ENCODE data around the gene PPIL6. TPM values are rescaled to one million over a fixed set of nuclear protein-coding genes. Genes with fewer than 3 reads are reported as not detected.

The PPIL6 gene
- total RNA-seq, 1 donor from 2014 or later: 4.7 TPM

- DNase-seq (ENCODE audit: low read depth): no peak
- H3K36me3 ChIP-seq (ENCODE audit: control insufficient read depth, insufficient read depth, low read length): peaks cover 5% of the 10 kb centered on the region
- H3K27me3 ChIP-seq (ENCODE audit: control insufficient read depth, insufficient read depth, low read length): no peaks in the 10 kb centered on the region
- H3K4me3 ChIP-seq (ENCODE audit: low read depth, low read length): no peak overlapping the region
- TF ChIP-seq CTCF (IDR thresholded peaks at IDR 0.05; ENCODE audit: insufficient read depth, low read length, poor library complexity, severe bottlenecking): no peak
These were observed 9.6 kb upstream of the PPIL6 start for GRCh38 chr6:109449795-109450673.

GRCh38 chr6:109449064-109449794, 8.8 kb upstream of the PPIL6 start:
- peaks cover 6% of the 10 kb centered on the region for H3K36me3 ChIP-seq (ENCODE audit: control insufficient read depth, insufficient read depth, low read length)
- no peak for TF ChIP-seq CTCF (IDR thresholded peaks at IDR 0.05; ENCODE audit: insufficient read depth, low read length, poor library complexity, severe bottlenecking)
- DNase-seq (ENCODE audit: low read depth): no peak

GRCh38 chr6:109448615-109449014, 8.2 kb upstream of the PPIL6 start:
- H3K27me3 ChIP-seq (ENCODE audit: control insufficient read depth, insufficient read depth, low read length): no peaks in the 10 kb centered on the region
- no peak overlapping the region for H3K4me3 ChIP-seq (ENCODE audit: low read depth, low read length)
- peaks cover 5% of the 10 kb centered on the region for H3K36me3 ChIP-seq (ENCODE audit: control insufficient read depth, insufficient read depth, low read length)
- TF ChIP-seq CTCF (IDR thresholded peaks at IDR 0.05; ENCODE audit: insufficient read depth, low read length, poor library complexity, severe bottlenecking): no peak
- DNase-seq (ENCODE audit: low read depth): no peak

More at GRCh38 chr6:109449064-109449794, 8.8 kb upstream of the PPIL6 start:
- Histone ChIP-seq H3K27me3 (ENCODE audit: control insufficient read depth, insufficient read depth, low read length) (no peaks in the 10 kb centered on the region), H3K4me3 (ENCODE audit: low read depth, low read length) (no peak overlapping the region)

- TF ChIP-seq CTCF (IDR thresholded peaks at IDR 0.05; ENCODE audit: insufficient read depth, low read length, poor library complexity, severe bottlenecking): no peak
- peaks cover 5% of the 10 kb centered on the region for H3K36me3 ChIP-seq (ENCODE audit: control insufficient read depth, insufficient read depth, low read length)
- no peaks in the 10 kb centered on the region for H3K27me3 ChIP-seq (ENCODE audit: control insufficient read depth, insufficient read depth, low read length)
- no peak overlapping the region for H3K4me3 ChIP-seq (ENCODE audit: low read depth, low read length)
- no peak for DNase-seq (ENCODE audit: low read depth)
These were observed 7.6 kb upstream of the PPIL6 start for GRCh38 chr6:109447878-109448555.

GRCh38 chr6:109447087-109447486, 6.7 kb upstream of the PPIL6 start:
- no peak for TF ChIP-seq CTCF (IDR thresholded peaks at IDR 0.05; ENCODE audit: insufficient read depth, low read length, poor library complexity, severe bottlenecking)
- H3K4me3 ChIP-seq (ENCODE audit: low read depth, low read length): no peak overlapping the region
- H3K27me3 ChIP-seq (ENCODE audit: control insufficient read depth, insufficient read depth, low read length): no peaks in the 10 kb centered on the region
- no peak for DNase-seq (ENCODE audit: low read depth)
- peaks cover 2% of the 10 kb centered on the region for H3K36me3 ChIP-seq (ENCODE audit: control insufficient read depth, insufficient read depth, low read length)
